ENCODE measurements around the gene P2RY11.

The P2RY11 gene

GRCh38 chr19:10105509-10106099 lies 5.9 kb upstream of the P2RY11 start:
- no peak for DNase-seq (ENCODE audit: low read depth, low spot score)
- H3K4me3 ChIP-seq (ENCODE audit: low read depth, low read length) = peak overlapping the region; percentile 15; the same call in 1 of the 2 replicates
- ChIA-PET CTCF (interaction anchor here (1.6 to 6.1 kb wide), 4 partner anchors 8 to 144 kb away, joined by 5 to 93 read pairs (median 16); partner anchors contain the start of gene EIF3G), POLR2A (interaction anchor here (1.0 to 3.3 kb wide), 4 partner anchors 9 to 121 kb away, joined by 3 to 34 read pairs (median 6); partner anchors contain the start of gene EIF3G)
- no peak for TF ChIP-seq CTCF (IDR thresholded peaks at IDR 0.05; ENCODE audit: insufficient read depth, low read length, missing control alignments)

- peak; percentile 83 for DNase-seq (ENCODE audit: low read depth, low spot score)
- no peak for TF ChIP-seq CTCF (IDR thresholded peaks at IDR 0.05; ENCODE audit: insufficient read depth, low read length, missing control alignments)
- CTCF ChIA-PET = interaction anchor here (1.6 to 6.1 kb wide), 4 partner anchors 9 to 143 kb away, joined by 5 to 93 read pairs (median 16); partner anchors contain the start of gene EIF3G
- POLR2A ChIA-PET = interaction anchor here (0.7 to 3.3 kb wide), 5 partner anchors 10 to 120 kb away, joined by 3 to 34 read pairs (median 5); partner anchors contain the start of gene EIF3G
- peak within 1 kb of the TSS; percentile 86 for H3K4me3 ChIP-seq (ENCODE audit: low read depth, low read length)
Measured at GRCh38 chr19:10106100-10106936, 5.2 kb upstream of the P2RY11 start, which contains the start of gene PPAN. PPAN (plus strand) TSS chr19:10106362; CDS start chr19:10106395, 33 bp downstream.

GRCh38 chr19:10107254-10107653 lies 4.2 kb upstream of the P2RY11 start:
- H3K4me3 ChIP-seq (ENCODE audit: low read depth, low read length) = peak overlapping the region; percentile 86
- POLR2A ChIA-PET = interaction anchor here (1.3 to 3.3 kb wide), 2 partner anchors 9 to 119 kb away, joined by 3 to 34 read pairs; no protein-coding TSS in a partner anchor
- CTCF ChIA-PET = interaction anchor here (1.1 to 6.1 kb wide), 5 partner anchors 8 to 281 kb away, joined by 3 to 93 read pairs (median 7); partner anchors contain the start of gene EIF3G

GRCh38 chr19:10107817-10108367 lies 3.6 kb upstream of the P2RY11 start:
- TF ChIP-seq CTCF (IDR thresholded peaks at IDR 0.05; ENCODE audit: insufficient read depth, low read length, missing control alignments) = no peak
- ChIA-PET POLR2A (interaction anchor here (0.8 to 3.3 kb wide), 2 partner anchors 8 to 12 kb away, joined by 3 to 34 read pairs; no protein-coding TSS in a partner anchor), CTCF (interaction anchor here (1.1 to 6.1 kb wide), 5 partner anchors 9 to 281 kb away, joined by 3 to 93 read pairs (median 7); partner anchors contain the start of gene EIF3G)
- H3K4me3 ChIP-seq (ENCODE audit: low read depth, low read length) = no peak overlapping the region
- DNase-seq (ENCODE audit: low read depth, low spot score) = no peak

More at GRCh38 chr19:10107254-10107653, 4.2 kb upstream of the P2RY11 start:
- no peak for DNase-seq (ENCODE audit: low read depth, low spot score)
- no peak for TF ChIP-seq CTCF (IDR thresholded peaks at IDR 0.05; ENCODE audit: insufficient read depth, low read length, missing control alignments)

GRCh38 chr19:10109528-10109927 lies 2.0 kb upstream of the P2RY11 start:
- TF ChIP-seq CTCF (IDR thresholded peaks at IDR 0.05; ENCODE audit: insufficient read depth, low read length, missing control alignments) = no peak
- DNase-seq (ENCODE audit: low read depth, low spot score) = no peak
- no peak overlapping the region for H3K4me3 ChIP-seq (ENCODE audit: low read depth, low read length)
- POLR2A ChIA-PET = interaction anchor here (0.5 to 0.6 kb wide), 2 partner anchors 11 to 181 kb away, joined by 4 read pairs; no protein-coding TSS in a partner anchor
- CTCF ChIA-PET = interaction anchor here (0.9 to 6.1 kb wide), 6 partner anchors 9 to 179 kb away, joined by 3 to 93 read pairs (median 6); partner anchors contain the start of gene EIF3G
